Globus pallidus (tissue), 1 donor: Measurements from ENCODE around the gene RNASE4.
"Not testable (repeated sequence)": the region's sequence is repeated elsewhere in the genome, so short reads cannot be mapped to it uniquely, and the experiment has no call there.

Experiments
- DNase-seq: peaks from one replicate; pipeline ENCODE4 v3.0.0-alpha.2; 2015; ENCODE audit warnings: low spot score

RNASE4 gene, protein sequence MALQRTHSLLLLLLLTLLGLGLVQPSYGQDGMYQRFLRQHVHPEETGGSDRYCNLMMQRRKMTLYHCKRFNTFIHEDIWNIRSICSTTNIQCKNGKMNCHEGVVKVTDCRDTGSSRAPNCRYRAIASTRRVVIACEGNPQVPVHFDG

GRCh38 chr14:20683891-20684661 is at the start of gene RNASE4:
Gene RNASE4 (plus strand): TSS chr14:20684560. CDS start chr14:20699372, 14,812 bp downstream.
- DNase-seq = peak; percentile 79

GRCh38 chr14:20641591-20641990 is 42.8 kb upstream of the RNASE4 start, which contains the start of gene OR6S1:
Gene OR6S1 (minus strand): TSS chr14:20641691. CDS start chr14:20641691, 0 bp downstream.
- DNase-seq = no peak

DNA sequence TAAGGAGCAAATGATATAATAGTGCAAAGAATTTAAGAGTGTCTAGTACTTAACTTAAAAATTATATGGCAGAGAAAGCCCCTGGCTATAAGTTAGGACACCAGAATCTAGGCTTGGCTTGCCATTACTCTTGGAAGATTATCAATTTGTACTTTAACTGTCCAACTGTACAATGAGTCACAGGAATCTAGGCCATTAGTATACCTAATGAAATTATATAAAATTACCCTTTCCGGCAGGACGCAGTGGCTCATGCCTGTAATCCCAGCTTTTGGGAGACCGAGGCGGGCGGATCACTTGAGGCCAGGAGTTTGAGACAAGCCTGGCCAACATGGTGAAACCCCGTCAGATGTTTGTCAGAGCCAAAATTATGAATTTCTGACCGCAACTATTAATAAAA is 42.2 kb upstream of the RNASE4 start:
- DNase-seq = no peak

DNA sequence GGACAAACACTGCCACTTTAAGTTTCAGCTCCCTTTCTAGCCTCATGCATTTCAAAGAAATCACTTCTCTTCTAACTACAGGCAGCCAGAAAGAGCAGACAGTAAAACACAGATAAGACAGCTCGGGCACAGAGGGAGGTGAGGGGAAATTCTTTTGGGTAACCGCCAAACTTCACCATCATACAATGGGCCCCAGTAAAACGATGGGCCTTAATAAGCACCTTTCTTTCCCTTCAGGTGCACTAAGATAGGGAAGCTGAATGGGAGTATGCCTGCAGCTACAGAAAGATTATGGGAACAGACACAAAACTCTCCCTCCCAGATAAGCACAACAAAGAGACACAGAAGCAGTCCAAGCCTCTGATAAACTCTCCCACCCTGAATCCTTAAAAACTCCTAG is 41.6 kb upstream of the RNASE4 start:
- DNase-seq = not testable (repeated sequence)

DNA sequence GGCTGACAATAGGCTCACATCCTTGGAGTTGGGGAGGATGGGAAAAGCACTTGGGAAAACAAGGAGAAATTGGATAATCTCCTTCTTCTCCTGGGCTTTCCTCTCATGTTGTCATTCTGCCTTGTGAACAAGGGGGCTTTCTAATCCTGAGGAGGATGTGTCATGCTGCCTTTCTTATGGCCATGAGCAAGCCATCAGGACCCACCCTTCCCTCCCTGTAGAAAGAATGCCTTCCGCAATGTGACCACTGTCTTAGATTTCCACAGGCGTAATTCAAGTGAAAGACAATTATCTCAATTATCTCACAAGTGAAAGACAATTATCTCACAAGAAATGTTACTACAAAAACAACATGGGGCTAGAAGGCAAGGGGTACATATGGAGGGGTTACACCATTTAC is 39.8 kb upstream of the RNASE4 start:
- no peak for DNase-seq

DNA sequence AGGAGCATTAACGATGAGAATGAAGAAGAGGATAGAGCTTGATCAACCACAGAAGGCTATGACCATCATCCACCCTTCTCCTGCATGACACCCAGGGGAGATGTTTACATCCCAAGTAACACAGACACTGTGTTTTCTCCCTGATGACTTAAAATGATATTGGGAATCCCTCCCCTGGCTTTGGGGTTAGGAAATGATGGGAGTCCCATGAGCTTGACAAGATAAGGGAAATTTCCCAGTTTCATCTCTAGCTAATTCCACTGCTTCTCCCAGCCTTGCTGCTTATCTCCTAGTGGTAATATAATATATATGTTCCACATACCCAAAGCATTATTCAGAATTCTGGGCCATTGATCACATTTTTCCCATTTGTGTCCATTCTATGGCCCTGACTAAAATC is 38.9 kb upstream of the RNASE4 start:
- no peak for DNase-seq

GRCh38 chr14:20652996-20653975 is 31.1 kb upstream of the RNASE4 start:
- peak; percentile 11 for DNase-seq

DNA sequence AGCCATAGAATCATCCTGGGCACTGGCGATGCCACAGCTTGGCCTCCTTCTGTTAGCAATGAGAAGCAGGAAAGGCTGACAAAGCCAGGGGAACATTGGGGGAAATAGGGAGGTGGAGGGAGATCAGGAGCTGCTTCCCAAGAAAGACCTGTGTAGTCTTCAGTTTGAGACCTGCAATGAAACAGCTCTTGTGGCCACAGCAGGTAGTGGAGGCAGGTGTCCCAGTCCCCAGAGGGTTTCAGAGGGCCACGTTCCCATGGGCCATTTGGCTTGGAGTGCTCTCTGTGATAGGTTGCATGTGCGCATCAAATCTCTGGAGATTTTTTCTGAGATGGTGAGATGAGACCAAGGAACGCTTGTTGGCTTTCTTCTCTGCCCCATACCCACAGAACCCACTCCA is 28.5 kb upstream of the RNASE4 start:
- no peak for DNase-seq

GRCh38 chr14:20656274-20656673 is 28.1 kb upstream of the RNASE4 start:
- no peak for DNase-seq

GRCh38 chr14:20657216-20658211 is 26.8 kb upstream of the RNASE4 start:
- DNase-seq = no peak

- no peak for DNase-seq
These were observed 26.1 kb upstream of the RNASE4 start for GRCh38 chr14:20658246-20658645.

- DNase-seq = no peak
These were observed 25.0 kb upstream of the RNASE4 start for GRCh38 chr14:20659336-20659735.

- DNase-seq = no peak
These were observed 24.5 kb upstream of the RNASE4 start for GRCh38 chr14:20659813-20660395.

GRCh38 chr14:20661197-20661596 is 23.2 kb upstream of the RNASE4 start:
- no peak for DNase-seq

DNA sequence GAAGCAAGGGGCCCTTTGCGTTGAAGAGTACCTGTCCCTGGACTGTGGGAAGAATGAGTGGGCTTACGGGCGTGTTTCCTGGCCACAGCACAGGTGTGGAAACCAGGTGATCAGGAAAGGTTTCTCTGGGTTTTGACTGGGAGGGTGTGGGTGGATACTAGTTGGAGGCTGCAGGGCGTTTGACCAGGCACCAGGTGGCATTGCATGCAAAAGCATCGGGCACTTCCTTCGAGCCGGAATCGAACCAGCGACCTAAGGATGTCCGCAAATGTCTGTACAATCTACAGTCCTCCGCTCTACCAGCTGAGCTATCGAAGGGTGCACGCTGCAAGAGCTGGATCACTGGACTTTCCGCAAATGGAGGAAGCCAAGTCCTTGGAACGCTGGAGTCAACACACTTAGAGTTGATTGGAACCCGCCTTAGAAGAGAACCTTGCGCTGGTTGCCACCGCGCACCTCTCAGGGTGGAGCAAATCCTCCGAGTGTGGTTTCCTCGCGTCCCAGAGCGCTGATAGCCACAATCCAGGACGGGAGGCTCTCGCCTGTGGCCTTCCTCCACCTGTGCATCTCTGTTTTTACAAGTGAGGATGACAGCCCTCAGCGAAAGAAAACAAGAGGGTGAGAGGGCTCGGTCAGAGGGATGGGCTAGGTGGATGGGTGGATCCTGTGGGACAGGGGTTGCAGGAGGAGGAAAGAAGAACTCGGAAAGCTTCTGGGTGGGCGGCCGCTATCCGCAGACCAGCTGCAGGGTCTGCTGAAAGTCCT is 21.2 kb upstream of the RNASE4 start:
- DNase-seq = peak; percentile 64

- DNase-seq = not testable (repeated sequence)
These were observed 17.9 kb upstream of the RNASE4 start for GRCh38 chr14:20666400-20666961.

- DNase-seq = no peak
These were observed 16.4 kb upstream of the RNASE4 start for GRCh38 chr14:20667957-20668356.

GRCh38 chr14:20668969-20669368 is 15.4 kb upstream of the RNASE4 start:
- no peak for DNase-seq

DNA sequence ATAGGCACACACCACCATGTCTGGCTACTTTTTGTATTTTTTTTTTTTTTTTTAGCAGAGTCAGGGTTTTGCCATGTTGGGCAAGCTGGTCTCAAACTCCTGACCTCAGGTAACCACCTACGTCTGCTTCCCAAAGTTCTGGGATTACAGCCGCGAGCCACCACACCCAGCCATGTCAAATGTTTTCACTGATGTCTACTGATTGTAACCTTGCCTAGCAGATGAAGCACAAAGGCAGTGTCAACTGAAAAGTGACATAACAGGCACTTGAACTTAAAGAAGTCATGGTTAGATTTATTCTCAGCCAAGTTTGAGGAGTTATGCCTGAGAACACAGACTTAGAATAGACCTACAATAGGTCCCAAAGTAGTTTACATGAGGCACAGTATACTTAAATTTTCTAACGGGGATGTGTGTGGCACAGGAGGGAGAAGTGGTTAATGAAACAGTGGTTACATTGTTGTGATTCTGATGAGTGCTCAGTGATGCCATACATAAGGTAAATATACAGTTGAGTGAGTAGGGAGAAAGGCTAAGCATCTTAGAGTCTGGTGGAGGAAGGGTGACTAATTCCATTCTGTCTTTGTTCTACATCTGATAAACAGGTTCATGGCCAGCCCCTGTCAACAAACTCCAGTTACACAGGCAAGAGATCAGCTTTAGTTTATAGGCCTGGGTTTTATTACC is 12.6 kb upstream of the RNASE4 start:
- no peak for DNase-seq
